GM20431 (cell line): ENCODE data around the gene EGFLAM.
"Not testable (repeated sequence)": the region's sequence is repeated elsewhere in the genome, so short reads cannot be mapped to it uniquely, and the experiment has no call there.

ENCODE experiments used
- in situ Hi-C: fragments of 300-500 bp; cut with MseI, MboI; formaldehyde crosslinking; loops from one replicate; pipeline ENCODE4 v1.15.0; 2020; ENCODE audit warnings: low sequenced_read_pairs; ENCODE audit not compliant: unreplicated experiment

Gene EGFLAM

DNA sequence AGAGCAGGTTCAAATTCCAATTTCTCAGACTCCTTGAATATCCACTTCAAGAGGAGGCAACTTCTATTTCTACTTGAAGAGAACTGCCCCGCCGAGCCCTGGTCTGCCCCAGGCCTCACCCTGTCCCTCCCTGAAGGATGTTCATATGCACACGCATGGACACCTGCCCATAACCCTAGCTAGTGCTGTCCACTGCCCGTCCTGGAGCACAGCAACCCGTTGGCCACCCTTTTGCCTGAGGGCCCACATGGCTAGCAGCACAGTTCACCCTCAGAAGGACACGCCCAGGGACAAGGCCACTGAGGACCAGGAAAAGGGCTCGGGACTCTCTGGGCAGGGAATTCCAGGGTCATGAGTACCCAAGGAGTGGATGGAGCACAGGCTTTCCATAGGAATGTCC, 63.6 kb downstream of the EGFLAM start:
- in situ Hi-C loops = no loop called here

DNA sequence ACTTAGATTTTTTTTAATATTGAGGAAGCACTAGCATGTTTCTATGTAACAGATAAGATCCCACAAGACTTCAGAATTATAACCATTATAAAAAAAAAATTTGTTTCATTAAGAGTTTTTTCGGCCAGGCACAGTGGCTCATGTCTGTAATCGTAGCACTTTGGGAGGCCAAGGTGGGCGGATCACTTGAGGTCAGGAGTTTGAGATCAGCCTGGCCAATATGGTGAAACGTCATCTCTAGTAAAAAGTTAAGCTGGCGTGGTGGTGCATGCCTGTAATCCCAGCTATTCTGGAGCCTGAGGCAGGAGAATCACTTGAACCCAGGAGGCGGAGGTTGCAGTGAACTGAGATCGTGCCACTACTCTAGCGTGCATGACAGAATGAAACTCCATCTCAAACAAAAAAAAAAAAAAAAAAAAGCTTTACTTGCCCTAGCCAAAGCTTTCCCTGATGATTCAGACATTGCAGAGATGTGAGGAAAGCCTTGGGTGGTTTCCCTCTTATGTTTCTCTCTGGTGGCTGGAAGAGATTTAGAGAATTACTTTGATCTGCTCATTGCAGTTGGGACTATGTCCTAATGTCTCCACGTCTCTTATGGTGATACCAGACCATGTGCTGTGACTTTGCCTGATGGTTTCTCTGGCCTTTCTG, 65.4 kb downstream of the EGFLAM start:
- in situ Hi-C loops = no loop called here

DNA sequence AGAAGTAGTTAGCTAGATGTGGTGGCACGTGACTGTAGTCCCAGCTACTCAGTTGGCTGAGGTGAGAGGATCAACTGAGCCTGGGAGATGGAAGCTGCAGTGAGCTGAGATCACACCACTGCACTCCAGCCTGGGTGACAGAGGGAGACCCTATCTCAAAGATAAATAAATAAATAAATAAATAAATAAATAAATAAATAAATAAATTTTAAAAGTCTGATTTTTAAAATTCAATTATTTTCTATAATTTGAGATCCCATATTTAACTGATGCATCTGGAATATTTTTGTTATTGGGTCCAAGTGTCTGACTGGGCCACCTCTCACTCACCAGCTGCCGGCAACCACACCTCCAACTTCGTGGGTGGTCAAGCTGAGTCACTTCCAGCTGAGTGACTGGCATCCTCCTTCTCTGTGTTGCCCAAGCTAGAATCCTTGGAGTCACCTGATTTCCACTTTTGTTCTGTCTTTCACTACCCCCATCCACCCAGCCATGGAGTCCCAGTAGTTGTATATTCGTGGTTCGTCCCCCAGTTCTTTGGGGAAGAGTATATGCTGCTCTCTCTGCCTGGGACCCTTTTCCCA, 70.9 kb downstream of the EGFLAM start:
- in situ Hi-C loops = no loop called here

DNA sequence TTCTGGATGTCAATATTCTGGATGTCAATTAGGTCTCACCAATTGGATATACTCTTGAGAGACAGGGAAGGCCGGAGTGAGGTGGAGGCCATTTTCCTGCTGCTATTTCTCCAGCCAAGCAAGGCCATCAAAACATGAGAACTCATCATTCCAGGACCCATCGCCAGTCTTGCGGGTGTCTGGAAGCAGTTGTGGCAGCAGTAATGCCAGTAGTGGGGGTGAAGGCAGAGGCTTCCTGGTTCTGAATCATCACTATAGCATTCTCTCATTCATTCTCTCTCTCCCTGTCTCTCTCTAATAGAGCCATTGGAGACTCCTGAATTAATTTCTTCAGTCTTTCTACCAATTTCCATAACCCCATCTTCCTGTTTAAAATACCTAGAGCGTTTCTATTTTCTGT, 71.8 kb downstream of the EGFLAM start:
- in situ Hi-C loops = no loop called here

DNA sequence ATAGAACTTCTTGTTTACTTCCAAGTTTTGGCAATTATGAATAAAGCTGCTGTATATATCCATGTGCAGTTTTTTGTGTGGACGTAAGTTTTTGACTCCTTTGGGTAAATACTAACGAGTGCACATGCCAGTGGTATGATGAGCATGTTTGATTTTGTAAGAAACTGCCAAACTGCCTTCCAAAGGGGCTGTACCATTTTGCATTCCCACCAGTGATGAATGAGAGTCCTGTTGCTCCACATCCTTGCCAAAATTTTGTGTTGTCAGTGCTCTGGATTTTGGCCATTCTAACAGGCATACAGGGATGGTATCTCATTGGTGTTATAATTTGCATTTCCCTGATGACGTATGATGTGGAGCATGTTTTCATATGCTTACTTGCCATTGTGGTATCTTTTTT, 73.5 kb downstream of the EGFLAM start:
- in situ Hi-C loops = no loop called here

DNA sequence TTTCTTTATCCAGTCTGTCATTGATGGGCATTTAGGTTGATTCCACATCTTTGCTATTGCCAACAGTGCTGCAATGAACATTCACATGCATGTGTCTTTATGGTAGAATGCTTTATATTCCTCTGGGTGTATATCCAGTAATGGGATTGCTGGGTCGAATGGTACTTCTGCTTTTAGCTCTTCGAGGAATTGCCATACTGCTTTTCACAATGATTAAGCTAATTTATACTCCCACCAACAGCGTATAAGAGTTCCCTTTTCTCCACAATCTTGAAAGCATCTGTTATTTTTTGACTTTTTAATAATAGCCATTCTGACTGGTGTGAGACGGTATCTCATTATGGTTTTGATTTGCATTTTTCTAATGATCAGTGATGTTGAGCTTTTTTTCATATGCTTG, 74.8 kb downstream of the EGFLAM start:
- in situ Hi-C loops = not testable (repeated sequence)

DNA sequence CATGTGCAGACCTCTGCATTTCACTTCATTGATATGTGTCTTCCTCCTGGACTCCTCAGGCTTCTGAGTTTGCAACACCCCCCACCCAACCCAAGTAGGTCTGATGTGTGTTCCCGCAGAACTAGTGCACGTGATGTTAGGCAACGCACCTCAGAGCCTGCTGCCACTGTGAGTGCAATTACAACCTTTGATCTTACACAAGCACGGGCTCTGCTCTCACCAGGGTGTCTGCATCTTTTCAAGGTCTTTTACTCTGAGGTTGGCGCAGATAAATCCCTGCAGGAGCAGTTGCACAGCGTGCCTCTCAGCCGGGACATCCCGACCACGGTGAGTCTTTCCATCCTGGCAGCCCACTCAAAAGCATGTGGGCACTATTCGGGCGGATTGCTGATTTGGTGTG, 80.1 kb downstream of the EGFLAM start:
- in situ Hi-C loops = no loop called here

DNA sequence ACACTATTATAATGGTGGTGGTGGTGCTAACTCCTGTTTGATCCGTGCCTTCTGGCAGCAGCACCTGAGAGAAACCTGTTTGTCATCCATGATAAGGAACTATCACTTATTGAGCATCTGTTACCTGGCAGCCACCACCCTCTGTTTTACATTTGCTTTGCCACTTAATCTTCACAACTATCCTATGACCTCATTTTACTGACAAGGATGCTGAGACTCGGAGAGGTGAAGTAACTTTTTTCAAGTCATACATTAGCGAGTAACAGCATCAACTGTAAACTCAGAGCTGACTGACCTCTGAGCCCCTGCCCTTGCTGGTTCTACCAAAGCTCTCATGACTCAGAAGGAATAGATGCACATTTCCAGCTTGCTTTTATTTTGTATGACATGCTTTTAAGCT, 81.1 kb downstream of the EGFLAM start:
- in situ Hi-C loops = no loop called here

DNA sequence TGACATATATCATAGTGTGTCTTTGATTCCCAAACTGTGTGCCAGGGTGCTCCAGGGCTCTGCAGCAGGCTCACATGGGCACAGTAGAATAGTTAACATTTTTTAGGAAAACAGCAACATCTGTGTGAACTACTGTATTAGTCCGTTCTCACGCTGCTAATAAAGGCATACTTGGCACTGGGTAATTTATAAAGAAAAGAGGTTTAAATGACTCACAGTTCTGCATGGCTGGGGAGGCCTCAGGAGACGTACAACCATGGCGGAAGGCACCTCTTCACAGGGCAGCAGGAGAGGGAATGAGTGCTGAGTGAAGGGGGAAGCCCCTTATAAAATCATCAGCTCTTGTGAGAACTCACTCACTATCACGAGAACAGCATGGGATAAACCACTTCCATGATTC, 82.7 kb downstream of the EGFLAM start:
- in situ Hi-C loops = no loop called here

DNA sequence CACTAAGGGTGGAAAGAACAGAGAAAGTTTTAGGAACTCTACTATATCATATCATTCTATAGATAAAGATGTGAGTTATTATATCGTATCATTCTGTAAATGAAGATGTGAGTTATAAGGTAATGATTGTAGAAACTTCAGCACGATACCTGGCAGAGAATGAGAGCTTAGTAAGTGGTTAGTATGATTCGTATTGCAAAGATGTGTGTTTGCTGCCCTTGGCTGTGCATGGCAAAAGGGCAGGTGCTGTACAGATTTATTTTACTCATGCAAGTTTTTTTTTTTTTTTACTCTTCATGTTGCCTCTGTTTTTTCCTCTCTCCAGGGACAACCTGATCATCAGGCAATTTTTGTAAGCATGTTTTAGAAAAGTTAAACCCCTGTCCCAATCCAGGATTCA, 83.3 kb downstream of the EGFLAM start:
- in situ Hi-C loops = no loop called here

DNA sequence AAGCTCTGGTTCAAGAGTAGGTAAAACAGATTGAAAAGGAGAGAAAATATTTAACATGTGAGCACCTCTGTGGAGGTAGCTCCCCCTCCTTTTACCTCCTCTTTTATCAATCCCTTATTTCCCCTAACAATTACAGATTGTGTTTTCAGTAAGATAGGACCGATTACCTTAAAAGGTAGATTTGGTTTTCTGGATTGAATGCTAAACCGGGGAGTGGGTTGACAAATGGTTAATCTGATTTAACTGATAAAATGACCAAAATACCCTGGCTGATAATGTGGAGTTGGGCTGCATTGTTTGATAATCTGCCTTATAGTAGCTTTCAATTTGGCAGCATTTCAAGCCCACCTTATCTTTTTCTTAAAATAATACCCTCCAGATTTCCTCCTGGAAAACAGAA, 83.9 kb downstream of the EGFLAM start:
- in situ Hi-C loops = no loop called here

DNA sequence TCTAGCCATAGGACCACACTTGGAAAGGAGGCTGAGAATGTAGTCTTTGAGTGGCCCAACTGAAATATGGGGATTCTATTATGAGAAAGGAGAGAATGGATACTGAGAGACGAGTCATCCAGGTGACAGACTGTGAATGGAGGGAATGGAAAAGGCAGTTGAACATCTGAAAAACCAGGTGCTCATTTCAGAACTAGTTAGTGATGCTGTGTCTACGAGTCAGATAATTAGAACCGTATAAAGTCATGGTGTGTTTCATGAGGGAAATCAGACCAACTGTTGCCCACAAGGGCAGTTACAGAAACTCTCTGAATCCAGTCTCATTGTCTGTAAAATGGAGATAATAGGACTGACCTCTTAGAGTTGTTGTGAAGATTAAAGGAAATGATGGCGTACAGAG, 86.5 kb downstream of the EGFLAM start:
- in situ Hi-C loops = no loop called here

DNA sequence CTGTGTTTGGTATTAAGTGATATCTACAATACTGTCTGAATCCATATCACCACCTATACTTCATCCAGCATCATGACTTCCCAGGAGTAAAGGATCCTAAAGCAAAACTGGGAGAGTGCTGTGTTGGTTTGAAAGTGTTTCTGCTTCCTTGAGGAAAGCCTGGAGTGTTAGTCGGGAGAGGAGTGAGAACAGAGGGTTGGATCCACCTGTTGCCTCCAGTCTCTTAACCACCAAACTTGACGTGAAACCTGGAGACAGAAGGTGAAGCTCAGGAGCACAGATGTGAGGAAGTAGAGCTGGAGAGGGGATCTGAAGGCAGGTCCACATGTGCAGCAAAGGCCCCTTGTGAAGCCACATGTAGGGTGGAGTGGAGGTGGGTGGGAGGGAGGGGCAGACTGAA, 88.2 kb downstream of the EGFLAM start:
- in situ Hi-C loops = no loop called here

DNA sequence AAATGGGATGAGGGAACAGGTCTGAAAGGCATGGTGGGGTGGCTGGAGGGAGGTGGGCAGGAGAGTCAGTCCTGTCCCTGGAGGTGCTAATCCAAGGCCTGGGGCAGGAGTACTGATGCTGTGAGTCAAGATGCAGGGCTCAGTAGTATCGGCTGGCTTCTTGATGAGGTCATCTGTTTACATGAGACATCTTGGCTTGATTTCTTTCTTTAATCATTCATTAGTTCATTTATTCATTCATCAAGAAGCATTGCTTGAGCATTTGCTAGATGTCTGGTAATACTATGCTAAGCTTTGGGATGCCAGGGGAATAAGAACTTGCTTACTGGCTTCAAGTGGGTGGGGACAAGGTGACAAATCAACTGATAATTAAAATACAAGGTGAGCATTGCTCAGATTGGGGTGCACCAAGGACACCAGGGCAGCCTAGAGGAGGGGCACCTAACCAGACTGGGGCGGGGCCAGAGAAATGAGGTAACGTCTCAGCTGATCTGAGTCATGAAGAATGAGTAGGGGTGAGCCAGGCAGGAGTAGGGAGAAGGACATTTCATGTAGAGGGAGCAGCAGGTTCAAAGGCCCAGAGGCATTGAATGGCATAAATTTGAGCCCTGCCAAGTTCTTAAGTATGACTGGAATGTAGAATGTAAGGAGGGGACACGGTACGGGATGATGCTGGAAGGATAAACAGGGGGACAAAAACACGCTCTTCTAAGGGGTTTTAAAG, 88.8 kb downstream of the EGFLAM start:
- in situ Hi-C loops = no loop called here

DNA sequence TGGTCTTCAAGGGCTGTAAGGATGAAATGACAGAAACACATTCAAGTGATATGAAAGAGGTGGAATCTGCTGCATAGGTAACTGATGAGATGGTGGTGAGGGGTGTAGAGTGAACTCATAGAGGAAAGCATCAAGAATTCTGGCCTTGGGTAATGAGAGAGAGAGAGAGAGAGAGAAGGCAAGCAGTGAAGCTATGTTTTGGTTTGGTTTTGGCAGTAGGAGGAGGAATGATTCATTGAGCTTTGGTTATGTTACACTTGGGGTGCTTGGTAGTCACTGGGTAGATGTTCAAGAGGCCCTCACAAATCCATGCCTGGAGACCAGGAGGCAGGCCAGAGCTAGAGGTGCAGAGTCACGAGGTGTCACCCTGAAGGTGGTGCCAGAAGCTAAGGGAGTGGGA, 89.5 kb downstream of the EGFLAM start:
- in situ Hi-C loops = no loop called here

DNA sequence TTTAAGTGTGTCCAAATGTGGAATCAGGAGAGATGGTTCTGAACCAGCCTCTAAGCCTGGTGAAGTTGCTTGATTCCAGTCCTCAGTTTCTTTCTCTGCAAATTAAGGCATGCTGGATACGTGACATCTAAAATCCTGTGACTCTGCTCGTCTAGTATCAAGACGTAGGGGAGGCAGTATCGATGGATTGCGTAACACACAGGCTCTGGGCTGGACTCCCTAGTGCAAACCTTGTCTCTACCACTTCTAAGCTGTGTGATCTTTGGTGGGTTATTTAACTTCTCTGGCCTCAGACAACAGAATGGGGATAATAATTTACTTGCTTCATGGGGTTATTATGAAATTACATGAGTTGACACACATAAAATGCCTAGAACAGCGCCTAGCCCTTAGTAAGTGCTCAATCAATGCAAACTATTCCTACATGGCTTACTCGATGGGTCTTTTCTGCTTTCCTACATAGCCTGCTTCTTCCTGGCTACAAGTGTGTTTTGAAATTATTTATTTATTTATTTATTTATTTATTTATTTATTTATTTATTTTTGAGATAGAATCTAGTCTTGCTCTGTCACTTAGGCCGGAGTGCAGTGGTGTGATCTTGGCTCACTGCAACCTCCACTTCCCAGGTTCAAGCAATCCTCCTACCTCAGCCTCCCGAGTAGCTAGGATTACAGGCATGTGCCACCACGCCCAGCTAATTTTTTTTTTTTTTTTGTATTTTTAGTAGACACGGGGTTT, 102.1 kb downstream of the EGFLAM start:
- in situ Hi-C loops = no loop called here

DNA sequence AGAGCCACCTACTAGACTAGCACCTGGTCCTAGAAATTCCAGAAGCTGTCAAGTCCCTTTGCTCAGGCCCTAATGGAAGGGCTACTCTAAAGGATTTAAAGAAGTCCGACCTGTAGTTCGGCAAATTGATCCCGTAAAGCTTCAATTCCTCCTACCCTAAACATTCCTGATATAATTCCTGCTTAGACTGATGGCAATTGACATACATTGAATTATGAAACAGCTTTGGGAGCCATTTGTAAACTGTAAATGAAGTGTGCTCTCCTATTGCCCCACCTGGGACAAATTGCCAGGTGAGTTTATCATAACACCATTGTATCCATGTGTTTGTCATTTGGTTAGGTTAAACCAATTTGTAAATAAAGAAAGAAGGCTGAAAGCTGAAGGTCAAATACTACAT, 104.4 kb downstream of the EGFLAM start:
- in situ Hi-C loops = no loop called here

DNA sequence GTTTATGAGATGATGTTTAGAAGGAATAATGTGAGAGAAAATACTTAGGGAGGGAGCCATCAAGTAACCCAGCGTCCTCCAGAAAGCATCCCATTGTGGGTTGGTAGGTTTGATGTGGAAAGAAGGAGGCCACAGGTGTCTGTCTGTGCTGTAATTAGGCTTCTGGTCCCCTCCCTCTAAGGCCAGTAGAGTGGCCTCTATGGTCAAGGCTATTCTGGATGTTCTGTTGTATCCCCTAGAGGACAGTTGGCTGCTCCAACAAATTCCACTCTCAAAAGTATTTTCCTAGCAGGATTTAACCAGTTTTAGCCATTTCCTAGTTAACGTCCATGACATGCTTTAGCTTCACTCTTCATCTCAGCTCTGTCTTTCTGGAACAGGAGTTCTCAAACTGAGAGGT, 106.5 kb downstream of the EGFLAM start:
- in situ Hi-C loops = no loop called here

DNA sequence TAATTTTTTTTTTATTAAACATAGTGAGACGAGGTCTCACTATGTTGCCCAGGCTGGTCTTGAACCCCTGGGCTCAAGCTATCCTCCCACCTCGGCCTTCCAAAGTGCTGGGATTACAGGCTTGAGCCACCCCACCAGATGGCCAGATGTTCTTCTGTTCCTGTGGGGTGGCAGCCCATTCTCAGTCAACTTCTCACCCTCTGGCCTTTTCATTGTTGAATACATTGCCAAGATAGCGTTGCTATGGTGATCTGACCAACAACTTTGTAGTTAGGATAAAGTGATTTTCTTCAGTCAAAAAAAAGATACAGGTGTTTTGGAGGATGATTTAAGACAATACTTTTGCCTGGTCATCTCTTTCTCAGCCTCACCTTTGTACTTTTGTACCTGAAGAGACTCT, 109.1 kb downstream of the EGFLAM start:
- in situ Hi-C loops = no loop called here

DNA sequence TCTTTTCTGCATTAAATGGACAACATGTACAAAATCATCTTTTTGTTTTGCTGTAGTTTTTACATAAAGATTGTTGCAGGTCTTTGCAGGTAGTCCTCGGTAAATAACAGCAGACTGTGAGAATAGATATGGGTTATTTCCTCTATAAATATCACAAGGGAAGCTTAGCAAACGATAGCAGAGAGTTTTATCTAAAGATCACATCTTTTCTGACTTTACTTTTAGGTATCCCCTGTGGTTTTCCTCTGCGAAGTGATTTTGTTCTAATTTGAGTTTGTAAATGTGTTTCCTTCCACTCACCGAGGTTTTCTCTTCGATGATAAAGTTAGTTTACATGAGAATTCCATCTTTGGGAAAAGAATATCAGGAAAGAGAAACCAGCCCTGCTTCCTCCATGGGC, 109.6 kb downstream of the EGFLAM start:
- in situ Hi-C loops = no loop called here

DNA sequence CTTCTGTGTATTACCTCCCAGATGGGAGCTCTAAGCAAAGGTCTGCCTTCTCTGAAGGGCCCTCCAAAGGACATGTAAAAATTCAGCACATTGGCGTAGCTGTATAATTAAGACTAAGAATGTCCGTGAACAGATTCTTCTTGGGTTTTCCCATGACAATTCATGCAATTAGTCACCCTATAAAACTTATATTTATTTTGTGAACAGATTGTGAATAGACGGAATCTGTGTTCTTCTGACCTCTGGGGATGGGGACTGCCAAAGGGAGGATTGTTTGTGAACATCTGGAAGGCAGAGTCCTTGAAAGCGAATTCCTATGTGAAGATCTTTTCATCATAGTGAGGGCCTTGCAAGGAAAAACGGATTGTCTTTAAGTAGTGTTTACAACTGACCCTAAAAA, 111.3 kb downstream of the EGFLAM start:
- in situ Hi-C loops = no loop called here
